ENCODE data around the gene ANXA6. TPM values are rescaled to one million over a fixed set of nuclear protein-coding genes. Genes with fewer than 3 reads are reported as not detected.

ANXA6 gene
- total RNA-seq, 2 experiments from 2014 or later: 481 to 495 TPM

GRCh38 chr5:151051066-151051930 is 106.3 kb downstream of the ANXA6 start:
- H3K9me3 Mint-ChIP-seq (ENCODE audit: insufficient read depth): no peaks in the 10 kb centered on the region
- ChIA-PET POLR2A (interaction anchor here (1.0 to 1.3 kb wide), 4 partner anchors 11 to 201 kb away, joined by 3 to 4 read pairs (median 4); partner anchors contain the start of gene GM2A), CTCF (interaction anchor here (0.6 to 8.1 kb wide), 32 partner anchors 8 to 319 kb away, joined by 3 to 297 read pairs (median 5); partner anchors contain the start of genes ANXA6, GM2A, SMIM3 and TNIP1)
- DNase-seq: peak; percentile 83
- H3K27me3 Mint-ChIP-seq (ENCODE audit: low read depth): no peaks in the 10 kb centered on the region
- no peak overlapping the region for H3K4me3 Mint-ChIP-seq
- peak; percentile 84 for ATAC-seq
- peak overlapping the region; percentile 40 for H3K27ac Mint-ChIP-seq
- H3K36me3 Mint-ChIP-seq (ENCODE audit: low read depth): peaks cover 55% of the 10 kb centered on the region
- peaks cover 14% of the 10 kb centered on the region for H3K4me1 Mint-ChIP-seq (ENCODE audit: low read depth)

Other genes starting within 250 kb of the ANXA6 start
- not detected for gene GPX3, start 137.2 kb downstream of the ANXA6 start, total RNA-seq
- 100 to 1,000 TPM; 132 to 138 TPM for gene TNIP1, start 76.7 kb downstream of the ANXA6 start, total RNA-seq
- 10 to 100 TPM; 87.6 to 92.7 TPM for gene CCDC69, start 66.3 kb upstream of the ANXA6 start, total RNA-seq
- 10 to 100 TPM; 19.5 to 19.6 TPM for gene GM2A, start 95.4 kb upstream of the ANXA6 start, total RNA-seq
- not detected for gene SLC36A3, start 146.0 kb upstream of the ANXA6 start, total RNA-seq
- not detected for gene SLC36A2, start 189.8 kb upstream of the ANXA6 start, total RNA-seq

All from activated CD8-positive, alpha-beta T cell treated with anti-CD3 and anti-CD28 coated beads, Interleukin-2, amount 10 ng/mL, durations not matched to agents 7 days and 5 days (primary cell).